Lung (tissue), 12 donors: ENCODE measurements around the gene EPHB4. TPM values are rescaled to one million over a fixed set of nuclear protein-coding genes. Genes with fewer than 3 reads are reported as not detected.

Experiments used
- ATAC-seq: fragments of 200-7000 bp; cut with Tn5 transposase; one replicate; pipeline ENCODE4 v1.9.1; 2020; ENCODE audit warnings: moderate number of reproducible peaks; ENCODE audit not compliant: insufficient read depth, low FRiP score
- DNase-seq, 3 donors: peaks; one replicate each; pipeline ENCODE4 v3.0.0-alpha.2; 2013 to 2017
- H3K27ac ChIP-seq, 2 donors: one replicate each; pipeline ENCODE4 v1.5.1; 2013; ENCODE audit warnings: mild to moderate bottlenecking in 2 of 2, moderate library complexity in 2 of 2, control low read depth in 1 of 2, inconsistent platforms in 1 of 2, low read depth in 1 of 2, low read length in 1 of 2
- H3K27me3 ChIP-seq, 3 donors: one replicate each; pipeline ENCODE4 v1.5.1; 2013; ENCODE audit warnings: low read length in 2 of 3; ENCODE audit not compliant: control insufficient read depth in 3 of 3, insufficient read depth in 3 of 3
- H3K36me3 ChIP-seq, 4 donors: one replicate each; pipeline ENCODE4 v1.5.1; 2013; ENCODE audit warnings: low read length in 4 of 4, mild to moderate bottlenecking in 1 of 4, moderate library complexity in 1 of 4; ENCODE audit not compliant: control insufficient read depth in 4 of 4, insufficient read depth in 4 of 4
- H3K4me1 ChIP-seq, 5 donors: one replicate each; pipeline ENCODE4 v1.5.1; 2013; ENCODE audit warnings: low read length in 5 of 5, mild to moderate bottlenecking in 2 of 5, moderate library complexity in 1 of 5; ENCODE audit not compliant: control insufficient read depth in 5 of 5, insufficient read depth in 5 of 5
- H3K4me3 ChIP-seq: one replicate; pipeline ENCODE4 v1.5.1; 2013; ENCODE audit warnings: mild to moderate bottlenecking, control low read depth, moderate library complexity
- H3K9ac ChIP-seq, 2 donors: one replicate each; pipeline ENCODE4 v1.5.1; 2013; ENCODE audit warnings: low read length in 2 of 2, control low read depth in 1 of 2; ENCODE audit not compliant: insufficient read depth in 1 of 2
- H3K9me3 ChIP-seq, 4 donors: one replicate each; pipeline ENCODE4 v1.5.1; 2013; ENCODE audit warnings: low read length in 3 of 4, mild to moderate bottlenecking in 1 of 4, moderate library complexity in 1 of 4; ENCODE audit not compliant: control insufficient read depth in 4 of 4, insufficient read depth in 3 of 4
- WGBS, 2 donors: extraction: QIAGEN DNeasy Blood & Tissue Kit; methylation state at CpG; one replicate each; pipeline ENCODE4 v1.1.7; 2013; 5-methylcytosine and 5-hydroxymethylcytosine counted together
- polyA plus RNA-seq, 2 donors: library from polyadenylated mRNA; stranded (reverse); fragments of 200-250 nt; gene quantifications; one replicate each; pipeline ENCODE4 v1.2.1, GENCODE V29; 2013
- total RNA-seq, 2 donors: library from RNA; depleted of rRNA in 1 of 2; stranded (reverse); fragments of >200 nt in 1 of 2; gene quantifications; one replicate each; pipeline ENCODE4 v1.2.1, GENCODE V29; 2014 to 2021
- TF ChIP-seq, protein P1 (sequence below): IDR thresholded peaks from 2 replicates; pipeline ENCODE4 v1.5.1; 2012; ENCODE audit warnings: mild to moderate bottlenecking; ENCODE audit errors: control extremely low read depth, extremely low read depth
- donor health status: control.
- donor health status: control.
- donor health status: Bipolar disorder and iron deficiency.
- donor health status: healthy.
- donor health status: DM: yes; HTN: yes; CAD: no.

Gene EPHB4
- total and polyA plus RNA-seq, 4 donors: 21.7 to 64.2 (median 50.4) TPM

DNA sequence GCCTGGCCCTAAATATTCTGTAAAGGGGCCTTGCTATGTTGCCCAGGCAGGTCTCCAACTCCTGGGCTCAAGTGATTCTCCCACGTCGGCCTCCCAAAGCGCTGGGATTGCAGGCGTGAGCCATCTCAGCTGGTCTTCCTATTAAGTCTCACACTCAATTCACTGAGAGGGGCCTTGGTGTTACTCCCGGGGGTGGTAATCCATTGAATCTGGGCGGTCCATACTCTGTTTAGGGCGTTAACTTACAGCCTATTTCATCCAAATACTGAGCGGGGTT, 46.9 kb upstream of the EPHB4 start:
- peaks cover 2 to 34% (median 27%) of the 10 kb centered on the region in 4 donors for H3K36me3 ChIP-seq

DNA sequence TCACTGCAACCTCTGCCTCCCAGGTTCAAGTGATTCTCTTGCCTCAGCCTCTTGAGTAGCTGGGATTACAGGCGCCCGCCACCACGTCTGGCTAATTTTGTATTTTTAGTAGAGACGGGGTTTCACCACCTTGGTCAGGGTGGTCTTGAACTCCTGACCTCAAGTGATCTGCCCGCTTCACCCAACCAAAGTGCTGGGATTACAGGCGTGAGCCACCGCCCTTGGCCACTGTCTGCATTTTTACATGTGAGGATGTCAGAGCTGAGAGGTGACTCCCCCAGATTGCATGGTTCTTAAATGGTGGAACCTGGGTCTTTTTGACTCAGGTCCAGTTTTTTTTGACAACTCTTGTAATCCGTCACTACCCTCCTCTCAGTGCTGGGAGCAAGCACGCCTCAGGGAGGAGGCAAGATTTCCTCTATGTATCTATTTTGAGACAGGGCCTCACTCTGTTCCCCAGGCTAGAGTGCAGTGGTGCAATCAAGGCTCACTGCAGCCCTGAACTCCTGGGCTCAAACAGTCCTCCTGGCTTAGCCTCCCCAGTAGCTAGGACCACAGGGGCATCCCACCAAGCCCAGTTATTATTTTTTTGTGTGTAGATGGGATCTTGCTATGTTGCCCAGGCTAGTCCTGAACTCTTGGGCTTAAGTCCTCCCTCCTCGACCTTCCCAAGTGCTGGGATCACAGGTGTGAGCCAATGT, 46.4 kb upstream of the EPHB4 start:
- DNase-seq: no peak
- H3K4me1 ChIP-seq: peaks cover 6 to 21% (median 12%) of the 10 kb centered on the region in 5 donors
- peak overlapping the region; percentile 92 to 98 for H3K27ac ChIP-seq
- H3K4me3 ChIP-seq: peak overlapping the region; percentile 81
- no peaks in the 10 kb centered on the region for H3K9me3 ChIP-seq
- TF ChIP-seq, protein P1, sequence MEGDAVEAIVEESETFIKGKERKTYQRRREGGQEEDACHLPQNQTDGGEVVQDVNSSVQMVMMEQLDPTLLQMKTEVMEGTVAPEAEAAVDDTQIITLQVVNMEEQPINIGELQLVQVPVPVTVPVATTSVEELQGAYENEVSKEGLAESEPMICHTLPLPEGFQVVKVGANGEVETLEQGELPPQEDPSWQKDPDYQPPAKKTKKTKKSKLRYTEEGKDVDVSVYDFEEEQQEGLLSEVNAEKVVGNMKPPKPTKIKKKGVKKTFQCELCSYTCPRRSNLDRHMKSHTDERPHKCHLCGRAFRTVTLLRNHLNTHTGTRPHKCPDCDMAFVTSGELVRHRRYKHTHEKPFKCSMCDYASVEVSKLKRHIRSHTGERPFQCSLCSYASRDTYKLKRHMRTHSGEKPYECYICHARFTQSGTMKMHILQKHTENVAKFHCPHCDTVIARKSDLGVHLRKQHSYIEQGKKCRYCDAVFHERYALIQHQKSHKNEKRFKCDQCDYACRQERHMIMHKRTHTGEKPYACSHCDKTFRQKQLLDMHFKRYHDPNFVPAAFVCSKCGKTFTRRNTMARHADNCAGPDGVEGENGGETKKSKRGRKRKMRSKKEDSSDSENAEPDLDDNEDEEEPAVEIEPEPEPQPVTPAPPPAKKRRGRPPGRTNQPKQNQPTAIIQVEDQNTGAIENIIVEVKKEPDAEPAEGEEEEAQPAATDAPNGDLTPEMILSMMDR: no peak
- no peak for ATAC-seq
- no peak overlapping the region for H3K9ac ChIP-seq
- 93 to 96% methylated on average over 10 of the region's 10 CpGs for WGBS, 2 donors
- no peaks in the 10 kb centered on the region for H3K27me3 ChIP-seq
- H3K36me3 ChIP-seq: peaks cover 2 to 30% (median 26%) of the 10 kb centered on the region in 4 donors

More for the DNA sequence above, 46.9 kb upstream of the EPHB4 start:
- peaks cover 3 to 20% (median 12%) of the 10 kb centered on the region in 5 donors for H3K4me1 ChIP-seq
- peak overlapping the region; percentile 57 to 94 for H3K9ac ChIP-seq
- DNase-seq (no peak), ATAC-seq (no peak)
- TF ChIP-seq, protein P1: no peak
- H3K27ac ChIP-seq: peak overlapping the region; percentile 92 to 98
- no peaks in the 10 kb centered on the region for H3K9me3 ChIP-seq
- H3K4me3 ChIP-seq: peak overlapping the region; percentile 81
- WGBS, 2 donors: 60 to 74% methylated on average over 8 of the region's 8 CpGs
- no peaks in the 10 kb centered on the region for H3K27me3 ChIP-seq

DNA sequence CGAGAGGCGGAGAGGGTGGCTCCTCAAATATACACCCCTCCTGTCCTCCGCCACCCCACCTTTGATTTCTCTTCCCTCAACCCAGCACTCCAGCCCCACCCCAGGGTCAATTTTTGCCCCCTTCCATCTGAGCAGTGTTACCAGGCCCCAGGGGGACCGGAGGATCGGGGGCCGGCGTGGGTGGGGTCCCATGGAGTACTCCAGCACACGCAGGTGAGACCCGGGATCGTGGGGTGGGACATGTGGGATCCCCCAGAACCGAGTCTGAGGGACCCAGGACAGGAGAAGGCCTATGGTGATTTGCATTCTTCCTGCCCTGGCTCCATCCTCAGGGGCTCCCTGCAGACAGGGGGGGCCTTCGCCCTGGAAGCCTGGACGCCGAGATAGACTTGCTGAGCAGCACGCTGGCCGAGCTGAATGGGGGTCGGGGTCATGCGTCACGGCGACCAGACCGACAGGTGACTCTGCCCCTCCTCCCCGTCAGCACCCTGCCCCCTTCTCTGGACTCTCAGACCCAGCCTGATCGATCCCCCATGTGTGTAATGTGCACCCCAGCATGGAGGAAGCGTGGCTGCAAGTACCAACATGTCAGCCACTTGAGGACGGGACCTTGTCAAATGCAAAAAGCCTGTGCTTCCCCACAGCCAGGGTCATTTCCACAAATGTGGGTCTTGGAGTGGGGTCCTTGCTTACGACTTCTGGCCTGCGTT, 40.6 kb upstream of the EPHB4 start:
- H3K4me3 ChIP-seq: peak overlapping the region; percentile 25
- 39 to 43% methylated on average over 27 of the region's 27 CpGs for WGBS, 2 donors
- TF ChIP-seq, protein P1: no peak
- peak overlapping the region; percentile 86 to 90 for H3K9ac ChIP-seq
- ATAC-seq (no peak), DNase-seq (peak in 1 of 3 donors; percentile 29)
- peaks cover 0 to 18% (median 14%) of the 10 kb centered on the region in 4 donors for H3K36me3 ChIP-seq
- no peaks in the 10 kb centered on the region for H3K9me3 ChIP-seq
- H3K4me1 ChIP-seq: peaks cover 0 to 19% (median 7%) of the 10 kb centered on the region in 5 donors
- no peaks in the 10 kb centered on the region for H3K27me3 ChIP-seq
- peak overlapping the region; percentile 78 to 81 for H3K27ac ChIP-seq
